Fibroblast of mammary gland (primary cell): ENCODE measurements around the gene GCNT2.
"Not testable (repeated sequence)": the region's sequence is repeated elsewhere in the genome, so short reads cannot be mapped to it uniquely, and the experiment has no call there.

Experiments
- DNase-seq: peaks from one replicate; pipeline ENCODE4 v3.0.0-alpha.2; 2010; ENCODE audit warnings: low read depth
- H3K4me3 ChIP-seq: 2 replicates; pipeline ENCODE4 v1.5.1; 2011; ENCODE audit warnings: low read depth, mild to moderate bottlenecking, low read length, moderate library complexity; ENCODE audit not compliant: control insufficient read depth
- CTCF ChIP-seq: conservative IDR thresholded peaks from 2 replicates; pipeline ENCODE4 v1.5.1; 2011; ENCODE audit warnings: low read depth, low read length, inconsistent platforms; ENCODE audit not compliant: control insufficient read depth, insufficient read depth

Gene GCNT2

GRCh38 chr6:10484912-10485311 is 36.2 kb upstream of the GCNT2 start:
- no peak for DNase-seq
- no peak overlapping the region for H3K4me3 ChIP-seq
- no peak for TF ChIP-seq CTCF

GRCh38 chr6:10485406-10485805 is 35.7 kb upstream of the GCNT2 start:
- no peak for DNase-seq
- TF ChIP-seq CTCF = no peak
- H3K4me3 ChIP-seq = no peak overlapping the region

GRCh38 chr6:10486215-10486614 is 34.9 kb upstream of the GCNT2 start:
- no peak for TF ChIP-seq CTCF
- H3K4me3 ChIP-seq = no peak overlapping the region
- DNase-seq = no peak

GRCh38 chr6:10486944-10487588 is 34.1 kb upstream of the GCNT2 start:
- DNase-seq, H3K4me3 ChIP-seq: not testable (repeated sequence)

GRCh38 chr6:10487668-10488327 is 33.4 kb upstream of the GCNT2 start:
- no peak overlapping the region for H3K4me3 ChIP-seq
- DNase-seq = no peak
- no peak for TF ChIP-seq CTCF

GRCh38 chr6:10491463-10491862 is 29.7 kb upstream of the GCNT2 start:
- DNase-seq = no peak
- no peak overlapping the region for H3K4me3 ChIP-seq
- no peak for TF ChIP-seq CTCF

- not testable (repeated sequence) for DNase-seq, H3K4me3 ChIP-seq
Measured at GRCh38 chr6:10491905-10492304, 29.2 kb upstream of the GCNT2 start.

- DNase-seq = no peak
- TF ChIP-seq CTCF = no peak
- no peak overlapping the region for H3K4me3 ChIP-seq
Measured at GRCh38 chr6:10495029-10495428, 26.1 kb upstream of the GCNT2 start.
